Measurements from ENCODE around the gene LPP. TPM values are rescaled to one million over a fixed set of nuclear protein-coding genes. Genes with fewer than 3 reads are reported as not detected.

The LPP gene
- total and polyA plus RNA-seq, 9 donors: 15.9 to 280 (median 134) TPM

- DNase-seq: no peak
- WGBS, 3 donors: 41 to 54% (median 45%) methylated on average over 4 of the region's 4 CpGs
- Histone ChIP-seq H3K9me3 (no peaks in the 10 kb centered on the region), H3K36me3 (no peaks in the 10 kb centered on the region), H3K4me1 (ENCODE audit: insufficient read depth) (peaks cover 3% of the 10 kb centered on the region), H3K27me3 (no peaks in the 10 kb centered on the region), H3K4me3 (no peak overlapping the region), H3K27ac (no peak overlapping the region)
- intact Hi-C loops (cut with DNase I): no loop called here
- TF ChIP-seq CTCF (IDR thresholded peaks at IDR 0.05) (no peak), POLR2A (IDR thresholded peaks at IDR 0.05) (no peak), EP300 (IDR thresholded peaks at IDR 0.05) (no peak)
These were observed 366.5 kb downstream of the LPP start for GRCh38 chr3:188520466-188520865.

- 62 to 89% (median 74%) methylated on average over 3 of the region's 3 CpGs for WGBS, 3 donors
- Histone ChIP-seq H3K36me3 (no peaks in the 10 kb centered on the region), H3K9me3 (no peaks in the 10 kb centered on the region), H3K27ac (no peak overlapping the region), H3K4me3 (no peak overlapping the region), H3K4me1 (ENCODE audit: insufficient read depth) (peaks cover 3% of the 10 kb centered on the region), H3K27me3 (no peaks in the 10 kb centered on the region)
- no peak for TF ChIP-seq POLR2A (IDR thresholded peaks at IDR 0.05)
- no peak for TF ChIP-seq CTCF (IDR thresholded peaks at IDR 0.05)
- TF ChIP-seq EP300 (IDR thresholded peaks at IDR 0.05): no peak
- intact Hi-C loops (cut with DNase I): no loop called here
- no peak for DNase-seq
These were observed 368.2 kb downstream of the LPP start for GRCh38 chr3:188522115-188522514.

GRCh38 chr3:188523291-188523690 lies 369.3 kb downstream of the LPP start:
- Histone ChIP-seq H3K4me1 (ENCODE audit: insufficient read depth) (peaks cover 3% of the 10 kb centered on the region), H3K4me3 (no peak overlapping the region), H3K9me3 (no peaks in the 10 kb centered on the region), H3K27ac (no peak overlapping the region), H3K36me3 (no peaks in the 10 kb centered on the region), H3K27me3 (no peaks in the 10 kb centered on the region)
- intact Hi-C loops (cut with DNase I): no loop called here
- no peak for TF ChIP-seq EP300 (IDR thresholded peaks at IDR 0.05)
- TF ChIP-seq CTCF (IDR thresholded peaks at IDR 0.05): no peak
- TF ChIP-seq POLR2A (IDR thresholded peaks at IDR 0.05): no peak
- 90 to 94% (median 92%) methylated on average over 5 of the region's 5 CpGs for WGBS, 3 donors
- no peak for DNase-seq

GRCh38 chr3:188524052-188524451 lies 370.1 kb downstream of the LPP start:
- H3K4me1 ChIP-seq (ENCODE audit: insufficient read depth): peaks cover 3% of the 10 kb centered on the region
- no peak overlapping the region for H3K27ac ChIP-seq
- H3K36me3 ChIP-seq: no peaks in the 10 kb centered on the region
- no peak for DNase-seq
- no peaks in the 10 kb centered on the region for H3K27me3 ChIP-seq
- 56 to 94% (median 63%) methylated on average over 3 of the region's 3 CpGs for WGBS, 3 donors
- no peaks in the 10 kb centered on the region for H3K9me3 ChIP-seq
- no peak overlapping the region for H3K4me3 ChIP-seq
- TF ChIP-seq POLR2A (IDR thresholded peaks at IDR 0.05) (no peak), EP300 (IDR thresholded peaks at IDR 0.05) (no peak), CTCF (IDR thresholded peaks at IDR 0.05) (no peak)
- intact Hi-C loops (cut with DNase I): no loop called here

All from ovary (tissue), 9 donors.